ENCODE data around the gene C10orf120.

C10orf120 gene

GRCh38 chr10:122675278-122675677 lies 24.4 kb downstream of the C10orf120 start:
- Histone ChIP-seq H3K9me3 (ENCODE audit: control insufficient read depth, insufficient read depth, low read length) (no peaks in the 10 kb centered on the region), H3K9me2 (replicated peaks; ENCODE audit: control insufficient read depth, low read length) (no peaks in the 10 kb centered on the region), H3K27me3 (ENCODE audit: control insufficient read depth, low read length) (no peaks in the 10 kb centered on the region), H3K4me1 (ENCODE audit: control insufficient read depth, low read length) (no peaks in the 10 kb centered on the region), H3K4me3 (ENCODE audit: low read length) (no peak overlapping the region), H4K20me1 (ENCODE audit: control insufficient read depth, insufficient read depth, low read depth, low read length) (no peaks in the 10 kb centered on the region), H3K79me2 (ENCODE audit: control insufficient read depth, low read length) (no peaks in the 10 kb centered on the region), H3K27ac (ENCODE audit: low read depth, low read length) (no peak overlapping the region), H3F3A (ENCODE audit: control insufficient read depth, insufficient read depth) (no peaks in the 10 kb centered on the region), H3K4me2 (ENCODE audit: low read length) (no peak overlapping the region), H3K36me3 (ENCODE audit: control insufficient read depth, low read length) (no peaks in the 10 kb centered on the region)
- no peak for TF ChIP-seq EZH2phosphoT487 (IDR thresholded peaks at IDR 0.05; ENCODE audit: borderline replicate concordance, low read length)
- TF ChIP-seq, protein P1, sequence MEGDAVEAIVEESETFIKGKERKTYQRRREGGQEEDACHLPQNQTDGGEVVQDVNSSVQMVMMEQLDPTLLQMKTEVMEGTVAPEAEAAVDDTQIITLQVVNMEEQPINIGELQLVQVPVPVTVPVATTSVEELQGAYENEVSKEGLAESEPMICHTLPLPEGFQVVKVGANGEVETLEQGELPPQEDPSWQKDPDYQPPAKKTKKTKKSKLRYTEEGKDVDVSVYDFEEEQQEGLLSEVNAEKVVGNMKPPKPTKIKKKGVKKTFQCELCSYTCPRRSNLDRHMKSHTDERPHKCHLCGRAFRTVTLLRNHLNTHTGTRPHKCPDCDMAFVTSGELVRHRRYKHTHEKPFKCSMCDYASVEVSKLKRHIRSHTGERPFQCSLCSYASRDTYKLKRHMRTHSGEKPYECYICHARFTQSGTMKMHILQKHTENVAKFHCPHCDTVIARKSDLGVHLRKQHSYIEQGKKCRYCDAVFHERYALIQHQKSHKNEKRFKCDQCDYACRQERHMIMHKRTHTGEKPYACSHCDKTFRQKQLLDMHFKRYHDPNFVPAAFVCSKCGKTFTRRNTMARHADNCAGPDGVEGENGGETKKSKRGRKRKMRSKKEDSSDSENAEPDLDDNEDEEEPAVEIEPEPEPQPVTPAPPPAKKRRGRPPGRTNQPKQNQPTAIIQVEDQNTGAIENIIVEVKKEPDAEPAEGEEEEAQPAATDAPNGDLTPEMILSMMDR (IDR thresholded peaks at IDR 0.05; ENCODE audit: low read depth, low read length, poor library complexity, severe bottlenecking) = no peak

- H3K4me3 ChIP-seq (ENCODE audit: low read length) = no peak overlapping the region
- H3K9me2 ChIP-seq (replicated peaks; ENCODE audit: control insufficient read depth, low read length) = no peaks in the 10 kb centered on the region
- H3K4me2 ChIP-seq (ENCODE audit: low read length) = no peak overlapping the region
- H3F3A ChIP-seq (ENCODE audit: control insufficient read depth, insufficient read depth) = no peaks in the 10 kb centered on the region
- H3K4me1 ChIP-seq (ENCODE audit: control insufficient read depth, low read length) = no peaks in the 10 kb centered on the region
- no peaks in the 10 kb centered on the region for H4K20me1 ChIP-seq (ENCODE audit: control insufficient read depth, insufficient read depth, low read depth, low read length)
- no peaks in the 10 kb centered on the region for H3K79me2 ChIP-seq (ENCODE audit: control insufficient read depth, low read length)
- H3K36me3 ChIP-seq (ENCODE audit: control insufficient read depth, low read length) = no peaks in the 10 kb centered on the region
- H3K9me3 ChIP-seq (ENCODE audit: control insufficient read depth, insufficient read depth, low read length) = no peaks in the 10 kb centered on the region
- H3K27ac ChIP-seq (ENCODE audit: low read depth, low read length) = no peak overlapping the region
- no peaks in the 10 kb centered on the region for H3K27me3 ChIP-seq (ENCODE audit: control insufficient read depth, low read length)
- no peak for TF ChIP-seq EZH2phosphoT487 (IDR thresholded peaks at IDR 0.05; ENCODE audit: borderline replicate concordance, low read length)
- TF ChIP-seq, protein P1 (IDR thresholded peaks at IDR 0.05; ENCODE audit: low read depth, low read length, poor library complexity, severe bottlenecking) = no peak
Measured at GRCh38 chr10:122674781-122675180, 24.9 kb downstream of the C10orf120 start.

DNA sequence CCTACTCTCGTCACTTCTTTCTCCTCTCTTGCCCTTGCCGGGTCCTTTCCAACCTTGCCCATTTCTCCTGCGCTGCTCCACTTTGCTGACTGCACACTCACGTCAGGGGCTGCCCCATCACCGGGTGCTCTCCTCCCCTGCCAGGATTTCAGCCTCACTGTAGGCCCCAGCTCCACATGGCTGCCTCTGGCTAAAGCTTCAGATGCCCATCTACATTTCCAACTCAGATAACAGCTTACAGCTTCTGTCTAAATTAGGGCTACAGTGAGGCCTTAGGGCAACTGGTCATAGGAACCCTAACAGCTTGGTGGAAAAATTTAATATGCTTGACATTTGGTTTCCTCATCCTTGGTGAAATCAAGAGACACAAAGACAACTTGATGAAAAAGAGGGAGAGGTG lies 25.9 kb downstream of the C10orf120 start:
- no peaks in the 10 kb centered on the region for H3K36me3 ChIP-seq (ENCODE audit: control insufficient read depth, low read length)
- no peak overlapping the region for H3K4me3 ChIP-seq (ENCODE audit: low read length)
- H3F3A ChIP-seq (ENCODE audit: control insufficient read depth, insufficient read depth) = no peaks in the 10 kb centered on the region
- H3K4me1 ChIP-seq (ENCODE audit: control insufficient read depth, low read length) = no peaks in the 10 kb centered on the region
- H3K27ac ChIP-seq (ENCODE audit: low read depth, low read length) = no peak overlapping the region
- TF ChIP-seq EZH2phosphoT487 (IDR thresholded peaks at IDR 0.05; ENCODE audit: borderline replicate concordance, low read length) = no peak
- TF ChIP-seq, protein P1 (IDR thresholded peaks at IDR 0.05; ENCODE audit: low read depth, low read length, poor library complexity, severe bottlenecking) = no peak
- no peaks in the 10 kb centered on the region for H3K79me2 ChIP-seq (ENCODE audit: control insufficient read depth, low read length)
- H3K9me2 ChIP-seq (replicated peaks; ENCODE audit: control insufficient read depth, low read length) = no peaks in the 10 kb centered on the region
- no peaks in the 10 kb centered on the region for H3K9me3 ChIP-seq (ENCODE audit: control insufficient read depth, insufficient read depth, low read length)
- H4K20me1 ChIP-seq (ENCODE audit: control insufficient read depth, insufficient read depth, low read depth, low read length) = no peaks in the 10 kb centered on the region
- no peak overlapping the region for H3K4me2 ChIP-seq (ENCODE audit: low read length)
- no peaks in the 10 kb centered on the region for H3K27me3 ChIP-seq (ENCODE audit: control insufficient read depth, low read length)

GRCh38 chr10:122673269-122673668 lies 26.4 kb downstream of the C10orf120 start:
- Histone ChIP-seq H4K20me1 (ENCODE audit: control insufficient read depth, insufficient read depth, low read depth, low read length) (no peaks in the 10 kb centered on the region), H3K27me3 (ENCODE audit: control insufficient read depth, low read length) (no peaks in the 10 kb centered on the region), H3K79me2 (ENCODE audit: control insufficient read depth, low read length) (no peaks in the 10 kb centered on the region), H3K9me3 (ENCODE audit: control insufficient read depth, insufficient read depth, low read length) (no peaks in the 10 kb centered on the region), H3K4me1 (ENCODE audit: control insufficient read depth, low read length) (no peaks in the 10 kb centered on the region), H3K4me3 (ENCODE audit: low read length) (no peak overlapping the region), H3K36me3 (ENCODE audit: control insufficient read depth, low read length) (no peaks in the 10 kb centered on the region), H3K27ac (ENCODE audit: low read depth, low read length) (no peak overlapping the region), H3F3A (ENCODE audit: control insufficient read depth, insufficient read depth) (no peaks in the 10 kb centered on the region), H3K9me2 (replicated peaks; ENCODE audit: control insufficient read depth, low read length) (no peaks in the 10 kb centered on the region), H3K4me2 (ENCODE audit: low read length) (no peak overlapping the region)
- TF ChIP-seq EZH2phosphoT487 (IDR thresholded peaks at IDR 0.05; ENCODE audit: borderline replicate concordance, low read length) = no peak
- TF ChIP-seq, protein P1 (IDR thresholded peaks at IDR 0.05; ENCODE audit: low read depth, low read length, poor library complexity, severe bottlenecking) = no peak

Data from DOHH2 (cell line).